WI38 (cell line): ENCODE data around the gene PDXP.
A peak's percentile ranks its signal among the peaks of the same experiment; 100 is the strongest.
"Not testable (repeated sequence)": the region's sequence is repeated elsewhere in the genome, so short reads cannot be mapped to it uniquely, and the experiment has no call there.

Source experiments
- H3K4me3 ChIP-seq: 2 replicates; pipeline ENCODE4 v1.5.1; 2011; ENCODE audit warnings: low read depth, mild to moderate bottlenecking, control low read depth, low read length
- CTCF ChIP-seq: IDR thresholded peaks from 2 replicates; pipeline ENCODE4 v1.5.1; 2012; ENCODE audit warnings: low read depth, mild to moderate bottlenecking, control low read depth, low read length

PDXP gene

GRCh38 chr22:37684803-37685615 lies 26.5 kb downstream of the PDXP start:
- no peak for TF ChIP-seq CTCF
- no peak overlapping the region for H3K4me3 ChIP-seq

GRCh38 chr22:37686002-37686982 lies 27.8 kb downstream of the PDXP start, which contains the start of gene NOL12:
TSS of gene NOL12 (plus strand) at chr22:37686343. CDS start at chr22:37686393, 50 bp downstream.
- TF ChIP-seq CTCF = no peak

GRCh38 chr22:37690407-37690806 lies 31.9 kb downstream of the PDXP start:
- no peak for TF ChIP-seq CTCF
- no peak overlapping the region for H3K4me3 ChIP-seq

More at GRCh38 chr22:37686002-37686982, 27.8 kb downstream of the PDXP start, which contains the start of gene NOL12:
- peak within 1 kb of the TSS; percentile 78 for H3K4me3 ChIP-seq

- TF ChIP-seq CTCF = no peak
- H3K4me3 ChIP-seq = no peak overlapping the region
Measured at GRCh38 chr22:37690901-37691504, 32.5 kb downstream of the PDXP start.

- no peak for TF ChIP-seq CTCF
- H3K4me3 ChIP-seq = no peak overlapping the region
Measured at GRCh38 chr22:37692627-37693285, 34.2 kb downstream of the PDXP start.

GRCh38 chr22:37694131-37694530 lies 35.6 kb downstream of the PDXP start:
- H3K4me3 ChIP-seq = not testable (repeated sequence)

- peak overlapping the region; percentile 29; the same call in 1 of the 2 replicates for H3K4me3 ChIP-seq
Measured at GRCh38 chr22:37696260-37696656, 37.7 kb downstream of the PDXP start.
